GM18861 (cell line): ENCODE results near the gene GCN1.

Experiments used
- ATAC-seq: cut with Tn5 transposase; IDR thresholded peaks from one replicate; pipeline ENCODE4 v1.9.1; 2021; ENCODE audit not compliant: unreplicated experiment

GCN1 gene

DNA sequence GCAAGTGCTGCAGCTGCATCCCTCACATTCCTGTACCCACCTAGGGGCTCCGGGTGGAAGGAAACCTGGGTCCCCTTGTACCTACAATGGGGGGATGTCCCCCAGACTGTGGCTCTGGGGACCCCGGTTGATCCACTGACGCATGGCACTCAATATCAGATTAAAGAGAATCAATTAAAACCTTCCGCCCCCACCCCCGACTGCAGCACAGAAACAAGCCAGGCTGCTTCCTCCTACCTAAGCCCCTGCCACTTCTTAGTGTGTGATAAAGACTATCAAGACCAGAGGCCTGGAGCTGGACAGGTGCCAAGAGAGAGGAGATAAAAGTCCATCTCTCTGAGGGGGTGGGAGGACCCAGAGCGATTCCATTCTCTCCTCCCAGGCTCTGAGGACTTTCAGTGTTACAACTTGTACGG lies 34.6 kb upstream of the GCN1 start:
- no peak for ATAC-seq

DNA sequence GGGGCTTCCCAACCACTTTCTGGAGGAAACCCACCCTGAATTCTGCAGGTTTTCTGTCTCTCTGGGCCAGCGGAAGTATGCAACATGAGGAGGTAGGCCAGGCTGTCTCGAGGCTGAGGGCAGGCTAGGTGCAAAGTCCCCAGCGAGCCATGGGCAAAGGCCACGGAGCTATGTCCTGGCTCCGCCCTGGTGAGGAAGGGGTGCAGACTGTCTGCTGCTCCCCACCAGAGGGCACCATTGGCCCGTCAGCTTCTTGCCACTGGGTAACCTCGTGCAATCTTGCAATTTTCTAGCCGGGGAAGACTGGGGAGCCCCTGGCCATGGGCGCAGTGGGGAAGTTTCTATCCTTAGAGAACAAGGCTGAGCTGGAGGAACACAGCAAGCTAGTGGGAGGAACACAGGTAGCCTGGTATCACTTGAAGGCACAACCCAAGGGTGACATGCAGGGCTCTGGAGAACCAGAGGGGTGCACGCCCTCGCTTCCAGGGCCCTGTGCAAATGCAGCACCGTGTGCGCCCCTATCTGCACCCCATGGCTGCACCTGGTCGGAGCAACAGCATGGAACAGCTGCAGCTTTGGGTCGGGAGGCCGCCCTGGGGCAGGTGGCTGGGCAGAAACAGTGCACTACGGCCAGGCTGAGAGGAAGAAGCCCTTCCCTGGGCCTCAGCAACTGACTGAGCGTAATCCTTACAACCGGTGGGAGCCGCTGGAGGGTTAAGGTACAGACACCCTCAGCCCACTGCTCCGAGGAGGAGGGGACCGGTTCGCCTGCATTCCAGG lies 34.0 kb upstream of the GCN1 start:
- peak; percentile 59 for ATAC-seq

DNA sequence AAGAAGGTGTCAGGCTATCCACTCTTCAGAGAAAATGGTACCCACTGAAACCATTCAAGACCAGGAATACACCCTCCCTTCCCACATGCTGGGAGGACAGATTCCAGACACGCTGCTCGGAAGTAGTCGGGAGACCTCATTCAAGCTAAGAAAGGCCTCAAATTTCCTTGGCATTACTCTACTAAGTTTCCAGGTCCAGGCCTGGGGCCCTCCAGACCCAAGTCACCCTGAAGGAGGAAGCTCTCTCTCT lies 33.5 kb upstream of the GCN1 start:
- no peak for ATAC-seq

DNA sequence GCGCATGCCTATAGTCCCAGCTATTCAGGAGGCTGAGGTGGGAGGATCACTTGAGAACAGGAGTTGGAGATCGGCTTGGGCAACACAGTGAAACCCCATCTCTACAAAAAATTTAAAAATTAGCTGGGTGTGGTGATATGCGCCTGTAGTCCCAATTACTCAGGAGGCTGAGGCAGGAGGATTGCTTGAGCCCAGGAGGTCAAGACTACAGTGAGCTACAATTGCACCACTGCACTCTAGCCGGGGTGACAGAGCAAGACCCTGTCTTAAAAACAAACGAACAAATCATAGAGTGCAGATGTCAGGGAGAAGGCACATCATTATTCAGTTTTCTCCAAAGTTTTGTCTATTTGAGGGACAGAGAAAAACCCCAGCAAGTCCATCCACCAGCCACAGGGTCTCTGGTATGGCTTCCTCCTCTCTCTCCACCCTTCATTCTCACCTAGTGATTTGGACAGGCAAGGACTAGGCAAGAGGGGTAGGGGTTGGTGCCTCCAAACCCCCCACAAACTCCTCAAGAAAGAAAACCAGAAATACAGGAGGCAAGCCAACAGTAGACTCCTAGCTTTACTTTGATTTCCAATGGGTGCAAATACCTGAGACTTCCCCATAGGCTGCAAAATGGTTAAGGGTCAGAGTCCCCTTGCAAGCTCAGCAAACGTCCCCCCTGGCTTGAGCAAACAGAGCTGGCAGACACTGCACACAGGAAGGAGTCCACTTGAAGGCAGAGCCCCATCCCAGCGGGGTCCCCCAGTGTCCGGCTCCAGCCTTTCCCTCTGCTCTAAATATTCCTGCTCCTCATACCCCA lies 32.9 kb upstream of the GCN1 start:
- ATAC-seq: no peak

DNA sequence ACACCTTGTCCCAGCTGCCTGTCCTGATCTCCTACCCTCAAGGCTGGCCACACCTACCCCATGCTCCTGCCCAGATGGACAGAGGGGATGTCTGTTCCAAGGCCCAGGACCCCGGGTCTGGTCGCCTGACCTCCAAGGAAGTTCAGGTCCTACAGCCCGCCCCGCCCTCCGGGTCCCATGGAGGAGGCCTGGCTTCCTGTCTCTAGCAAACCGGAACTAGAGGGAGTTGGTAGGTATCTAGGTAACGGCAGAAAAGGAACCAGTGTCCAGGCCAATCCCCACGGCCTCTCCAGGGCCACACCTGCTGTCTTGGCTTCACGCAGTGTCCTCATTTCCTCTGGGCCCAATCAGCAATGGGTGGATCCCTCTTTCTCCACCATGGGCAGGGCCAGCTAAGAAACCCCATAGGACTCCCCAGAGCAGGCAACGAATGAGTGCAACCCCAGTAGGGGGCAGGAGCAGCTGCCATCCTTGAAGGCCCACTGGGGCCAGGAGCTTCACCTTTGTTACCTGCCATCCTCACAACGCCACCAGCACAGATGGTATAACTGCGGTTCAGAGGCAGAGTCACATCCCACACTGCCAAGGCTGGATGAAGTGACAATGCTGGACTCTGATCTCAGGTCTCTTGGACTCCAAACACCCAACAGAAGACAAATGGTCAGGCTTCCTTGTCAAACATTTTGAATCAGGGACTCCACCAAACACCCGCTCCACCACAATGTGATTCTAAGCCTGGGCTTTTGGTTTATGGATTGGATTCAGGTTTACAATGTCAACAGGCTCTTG lies 31.5 kb upstream of the GCN1 start:
- ATAC-seq: no peak

DNA sequence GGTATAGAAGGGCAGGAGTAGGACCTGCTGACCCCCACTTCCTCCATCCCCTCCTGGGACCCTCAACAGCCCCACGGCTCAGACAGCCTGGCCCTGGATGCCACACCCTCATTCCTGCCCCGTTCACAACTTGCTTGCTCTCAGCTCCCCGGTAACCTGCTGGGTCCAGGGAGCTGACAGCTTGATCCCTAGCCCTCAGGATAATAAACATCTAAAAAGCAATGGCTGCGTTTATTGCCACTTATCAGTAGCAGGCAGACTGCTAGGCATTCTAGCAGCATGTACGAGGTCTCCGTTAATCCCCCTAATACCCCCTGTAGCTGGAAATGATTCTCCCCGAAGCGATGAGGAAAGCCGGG lies 30.7 kb upstream of the GCN1 start:
- no peak for ATAC-seq

DNA sequence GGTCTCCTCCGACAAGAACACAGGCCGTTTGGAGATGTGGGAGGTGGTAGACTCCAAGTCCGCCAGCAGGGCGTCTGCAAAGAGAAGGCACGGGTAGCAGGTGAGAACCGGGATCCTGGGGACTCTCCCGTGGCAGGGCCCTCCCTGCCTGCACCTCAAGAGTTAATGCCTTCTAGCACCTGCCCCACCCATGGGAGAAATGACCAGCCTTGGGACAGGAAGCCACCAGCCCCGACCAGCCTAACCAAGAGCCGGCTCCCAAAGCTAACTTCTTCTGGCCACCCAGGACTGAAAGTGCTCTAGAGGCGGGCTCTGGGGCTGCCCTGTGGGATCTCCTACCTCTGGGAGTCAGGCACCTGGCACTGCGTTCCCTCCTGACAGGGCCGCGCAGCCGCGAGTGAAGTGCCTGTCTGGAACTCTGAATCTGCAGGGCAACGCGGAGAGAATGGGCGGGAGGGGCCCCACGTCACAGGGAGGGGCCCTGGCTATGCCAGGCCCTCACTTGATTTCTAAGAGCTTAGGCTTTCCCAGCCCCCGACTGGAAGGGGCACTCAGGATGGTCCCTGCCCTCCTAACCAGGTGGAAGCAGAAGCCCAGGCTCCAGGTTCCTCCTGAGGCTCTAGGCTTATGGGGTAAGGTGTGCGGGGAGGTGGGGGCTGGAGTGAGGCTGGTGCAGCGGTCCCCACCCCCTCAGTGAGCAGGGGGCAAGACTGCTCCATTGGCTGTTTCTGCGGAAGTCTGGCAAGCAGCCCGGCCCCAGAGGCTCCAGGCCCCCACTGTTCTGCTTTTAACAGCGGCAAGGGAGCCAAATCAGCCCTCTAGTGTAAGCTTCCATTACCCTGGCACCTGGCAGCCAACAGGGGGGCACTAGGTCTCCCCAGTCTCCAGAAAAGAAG lies 30.0 kb upstream of the GCN1 start:
- ATAC-seq: no peak

DNA sequence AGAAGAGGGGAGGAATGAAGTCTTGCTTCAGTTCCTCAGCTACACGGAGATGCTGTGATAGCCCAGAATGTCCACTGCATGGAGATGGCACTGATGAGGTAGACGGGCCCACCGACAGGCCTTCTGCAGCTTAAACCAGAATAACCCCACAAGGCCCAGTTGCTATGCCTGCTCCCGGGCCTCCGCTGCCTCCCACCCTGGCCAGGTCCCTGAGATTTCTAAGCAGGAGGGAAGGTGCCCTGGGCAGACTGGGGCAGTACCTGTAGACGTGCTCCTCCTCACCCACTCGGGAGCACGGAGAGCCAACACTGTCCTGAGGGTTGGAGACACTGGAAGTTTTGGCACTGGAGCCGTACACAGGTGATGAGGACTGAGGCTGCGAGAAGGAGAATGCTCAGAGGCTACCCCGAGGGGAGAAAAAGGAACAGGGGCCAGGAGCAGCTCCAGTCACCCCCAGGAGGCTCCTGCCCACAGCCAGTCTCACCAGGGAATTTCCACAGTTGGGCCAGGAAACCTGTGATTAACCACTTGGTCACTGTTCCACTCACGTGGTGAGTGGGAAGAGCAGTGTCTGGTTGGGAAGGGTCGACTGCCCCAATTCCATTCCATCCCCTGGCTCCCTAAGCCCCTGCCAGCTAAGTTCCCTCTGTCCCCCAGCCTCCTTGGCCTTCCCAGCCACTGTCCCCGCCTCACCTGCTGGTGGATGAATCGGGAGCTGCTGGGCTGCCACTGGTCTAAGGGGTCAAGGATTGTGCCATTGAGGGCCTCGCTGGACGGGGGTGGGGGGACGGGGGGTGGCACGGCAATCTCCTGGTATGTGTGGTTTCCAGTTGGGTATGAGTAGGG lies 29.2 kb upstream of the GCN1 start:
- no peak for ATAC-seq

DNA sequence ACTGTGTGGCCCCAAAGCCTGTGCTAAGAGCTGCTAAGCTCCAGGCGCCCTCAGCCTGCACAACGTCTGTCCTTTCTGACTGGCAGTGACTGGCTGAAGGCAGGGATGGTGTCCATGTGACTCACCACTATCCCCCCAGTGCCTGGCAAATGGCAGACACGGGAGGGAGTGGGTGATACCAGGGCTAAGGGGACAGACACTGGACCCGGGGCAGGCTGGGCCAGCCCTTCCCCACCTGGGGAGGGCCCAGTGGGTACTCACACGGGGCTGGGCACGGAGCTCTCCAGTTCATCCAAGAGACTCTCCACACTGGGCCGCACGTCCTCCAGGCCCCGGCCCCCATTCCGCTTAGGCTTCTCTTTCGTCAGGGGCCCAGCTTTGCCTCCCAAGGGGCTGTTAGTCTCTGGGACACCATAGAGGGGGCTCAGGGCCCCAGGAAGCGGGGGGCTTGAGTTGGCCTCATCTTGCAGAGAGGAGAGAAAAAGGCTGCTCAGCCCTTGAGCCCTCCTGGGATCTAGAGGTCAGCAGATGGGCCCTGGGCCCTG lies 27.8 kb upstream of the GCN1 start:
- no peak for ATAC-seq

DNA sequence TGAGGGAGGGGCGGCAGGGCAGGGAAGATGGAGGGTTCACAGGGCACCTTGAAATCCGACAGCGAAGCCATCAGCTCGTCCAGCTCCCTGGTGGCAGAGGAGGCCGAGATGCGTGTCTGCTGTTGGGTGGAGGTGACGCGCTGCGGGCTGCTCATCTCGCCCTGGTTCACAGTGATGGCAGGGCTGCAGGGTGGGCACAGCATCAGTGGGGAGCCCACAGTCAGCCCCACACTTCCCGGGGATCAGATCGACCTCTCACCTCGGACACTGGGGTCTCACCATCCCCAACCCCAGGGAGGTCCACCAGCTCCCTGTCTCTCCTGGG lies 27.0 kb upstream of the GCN1 start:
- ATAC-seq: no peak

DNA sequence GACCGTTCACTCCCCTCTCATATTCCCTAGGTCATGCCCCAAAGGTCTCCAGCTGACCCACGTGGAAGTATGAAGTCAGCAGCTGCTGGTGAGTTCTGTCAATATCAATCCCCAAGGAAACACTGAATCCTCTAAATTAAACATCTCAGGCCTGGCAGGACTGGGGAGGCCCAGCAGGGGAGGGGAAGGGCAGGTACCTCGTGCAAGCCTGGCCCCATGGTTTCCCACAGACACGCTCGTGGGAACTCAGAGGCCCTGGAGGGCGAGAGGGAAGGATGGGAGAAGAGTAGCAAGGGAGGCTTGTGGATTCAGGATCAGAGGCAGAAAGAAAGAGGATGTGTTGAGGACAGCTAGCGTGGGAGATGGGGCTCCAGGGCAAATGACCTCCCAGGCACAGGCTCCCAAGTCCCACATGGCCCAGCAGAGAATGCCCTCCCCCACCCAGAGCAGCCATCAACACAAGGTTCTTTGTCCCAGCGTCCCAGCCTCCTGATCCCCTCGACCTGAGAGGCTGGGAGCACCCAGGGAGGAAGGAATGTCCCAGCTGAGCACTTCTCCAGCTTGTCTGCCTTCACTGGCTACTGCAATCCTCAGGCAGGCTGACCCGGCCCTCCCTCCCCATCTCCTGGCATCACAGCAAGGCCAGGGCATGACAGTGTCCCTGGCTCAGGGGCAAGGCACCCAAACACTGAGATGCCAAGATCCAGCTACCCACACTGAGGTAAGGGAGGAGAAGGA lies 26.5 kb upstream of the GCN1 start:
- no peak for ATAC-seq

DNA sequence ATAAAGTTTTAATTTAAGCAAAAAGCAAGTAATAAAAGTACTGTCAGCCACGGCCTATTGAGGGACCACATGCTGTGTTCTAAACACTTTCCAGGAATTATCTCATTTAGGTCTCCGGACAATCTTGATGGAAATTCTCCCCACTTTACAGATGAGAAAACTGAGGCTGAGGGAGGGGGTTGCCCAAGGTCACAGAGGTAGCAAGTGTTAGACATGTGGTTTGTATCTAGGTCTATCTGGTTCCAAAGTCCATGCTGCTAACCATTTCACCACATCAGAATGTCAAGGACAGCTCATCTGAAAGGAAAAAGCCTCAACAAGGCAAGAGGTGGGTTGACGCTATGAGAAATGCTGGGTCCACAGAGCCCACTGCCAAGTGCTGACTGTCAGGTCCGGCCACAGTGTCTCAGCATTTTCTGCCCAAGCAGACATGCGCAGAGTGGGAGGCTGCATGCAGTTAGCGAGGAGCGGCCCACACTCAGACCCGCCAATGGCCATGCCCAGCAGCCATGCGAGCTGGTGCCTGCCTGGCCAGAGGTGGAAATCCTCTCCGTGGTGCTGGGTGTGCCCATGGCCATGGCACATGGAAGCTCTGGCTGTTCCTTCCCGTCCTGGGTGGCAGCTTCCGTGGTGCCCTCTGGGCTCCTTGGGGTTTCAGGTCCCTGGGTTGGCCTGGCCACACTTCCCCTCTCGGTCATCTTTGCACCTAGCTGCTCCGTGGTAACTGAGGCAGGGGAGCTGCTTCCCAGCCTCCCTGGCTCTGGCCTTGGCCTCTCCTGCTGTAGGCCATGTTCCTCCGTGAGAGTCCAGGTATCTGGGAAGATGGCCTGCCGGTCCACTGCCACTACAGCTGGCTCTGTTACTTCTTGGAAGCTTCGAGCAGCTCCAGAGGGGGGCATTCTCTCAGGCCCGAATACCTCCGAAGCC lies 24.4 kb upstream of the GCN1 start:
- no peak for ATAC-seq

DNA sequence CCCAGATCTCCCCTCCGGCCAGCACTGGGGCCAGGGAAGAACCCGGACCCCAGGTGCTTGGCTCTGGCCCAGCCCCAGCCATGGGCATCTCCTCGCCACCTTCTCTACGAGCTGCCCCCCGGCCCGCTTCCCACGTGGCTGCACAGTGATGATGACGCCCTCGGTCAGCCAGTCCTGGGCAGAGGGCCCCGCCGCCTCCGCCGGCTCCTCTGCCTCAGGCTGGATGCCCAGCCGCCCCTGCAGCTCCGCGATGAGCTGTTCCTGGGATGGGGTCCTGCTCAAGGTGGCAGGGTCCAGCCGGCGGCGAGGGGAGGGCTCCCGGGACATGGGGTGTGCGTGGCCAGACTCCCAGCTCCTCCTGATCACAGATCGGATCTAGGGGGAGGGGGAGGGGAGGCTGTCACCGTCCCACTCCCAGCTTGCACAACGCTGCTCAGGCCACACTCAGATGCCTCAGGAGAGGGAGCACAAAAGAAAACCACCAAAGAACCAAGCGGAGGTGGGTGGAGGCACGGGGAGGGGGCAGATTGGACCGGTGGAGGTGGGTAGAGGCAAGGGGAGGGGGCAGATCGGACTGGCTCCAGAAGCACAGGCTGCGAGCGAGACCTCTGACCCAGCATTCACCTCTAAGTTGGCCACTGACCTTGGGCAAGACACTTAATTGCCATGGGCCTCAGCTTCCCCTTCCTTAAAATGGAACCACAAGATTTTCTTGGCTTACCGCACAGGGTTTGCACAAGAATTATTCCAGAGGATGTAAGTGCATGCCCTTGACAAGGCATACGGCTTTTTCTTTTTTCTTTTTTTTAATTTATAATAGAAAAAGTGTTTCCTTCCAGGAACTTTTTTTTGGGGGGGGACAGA lies 22.5 kb upstream of the GCN1 start:
- ATAC-seq: no peak

DNA sequence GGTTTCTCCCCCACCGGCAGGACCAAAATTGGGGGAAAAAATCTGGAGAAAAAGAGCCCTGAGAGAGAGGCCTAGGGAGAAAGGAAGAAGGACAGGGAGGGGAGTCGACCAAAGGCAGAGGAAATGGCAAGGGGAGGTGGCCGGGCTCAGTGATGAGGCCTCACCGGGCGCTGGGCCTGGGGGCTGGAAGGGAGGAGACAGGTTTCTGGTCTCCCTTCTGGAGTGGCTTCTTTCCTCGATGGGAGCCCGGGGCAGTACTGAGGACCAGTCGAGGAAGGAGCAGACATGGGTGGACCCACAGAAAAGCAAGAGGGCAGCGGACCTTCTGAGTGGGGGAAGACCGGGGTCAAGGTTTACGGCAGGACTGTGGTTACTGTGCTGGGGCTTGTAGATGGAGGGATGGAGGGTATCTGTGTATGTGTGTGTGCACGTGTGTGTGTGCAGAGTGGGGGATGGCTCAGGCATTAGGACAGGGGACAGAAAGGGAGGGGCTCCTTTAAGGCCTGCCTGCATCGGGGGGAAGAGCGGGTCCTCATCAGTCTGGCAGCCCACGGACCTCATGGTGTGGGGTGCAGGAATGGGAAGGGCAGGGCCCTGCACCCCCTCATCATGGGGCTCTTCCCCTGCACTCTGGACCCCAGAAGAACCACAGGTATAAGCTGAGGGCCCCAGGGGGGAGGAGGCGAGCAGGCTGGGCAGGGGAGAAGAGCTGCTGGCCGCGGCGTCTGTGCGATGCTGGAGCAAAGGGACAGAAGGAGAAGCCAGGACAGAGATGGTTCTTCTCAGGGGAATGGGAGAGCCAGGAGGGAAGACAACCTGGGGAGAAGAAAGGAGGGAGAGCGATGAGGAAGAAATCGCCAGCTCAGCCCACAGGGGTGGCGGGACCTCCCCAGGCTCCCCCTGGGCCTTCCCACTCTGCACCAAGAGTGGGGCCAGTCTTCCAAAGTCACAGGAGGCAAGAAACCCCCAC lies 21.5 kb upstream of the GCN1 start:
- ATAC-seq: no peak

DNA sequence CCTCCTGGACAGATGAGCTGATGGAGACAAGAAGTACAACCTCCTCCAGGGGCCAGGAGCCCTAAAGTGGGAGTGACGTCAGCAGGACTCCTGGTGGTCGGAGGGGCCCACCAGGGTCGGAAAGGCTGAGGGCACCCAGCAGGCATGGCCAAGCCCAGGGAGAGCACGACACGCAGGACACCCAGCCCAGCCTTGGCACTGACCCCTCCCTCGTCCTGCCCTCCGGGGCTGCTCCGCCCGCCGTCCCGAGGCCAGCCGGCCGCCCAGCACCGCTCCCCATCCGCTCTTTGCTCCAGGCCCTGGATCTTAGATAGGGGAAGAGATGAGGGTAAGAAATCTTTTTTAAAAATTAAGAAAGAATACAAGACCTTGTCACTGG lies 20.8 kb upstream of the GCN1 start:
- no peak for ATAC-seq

DNA sequence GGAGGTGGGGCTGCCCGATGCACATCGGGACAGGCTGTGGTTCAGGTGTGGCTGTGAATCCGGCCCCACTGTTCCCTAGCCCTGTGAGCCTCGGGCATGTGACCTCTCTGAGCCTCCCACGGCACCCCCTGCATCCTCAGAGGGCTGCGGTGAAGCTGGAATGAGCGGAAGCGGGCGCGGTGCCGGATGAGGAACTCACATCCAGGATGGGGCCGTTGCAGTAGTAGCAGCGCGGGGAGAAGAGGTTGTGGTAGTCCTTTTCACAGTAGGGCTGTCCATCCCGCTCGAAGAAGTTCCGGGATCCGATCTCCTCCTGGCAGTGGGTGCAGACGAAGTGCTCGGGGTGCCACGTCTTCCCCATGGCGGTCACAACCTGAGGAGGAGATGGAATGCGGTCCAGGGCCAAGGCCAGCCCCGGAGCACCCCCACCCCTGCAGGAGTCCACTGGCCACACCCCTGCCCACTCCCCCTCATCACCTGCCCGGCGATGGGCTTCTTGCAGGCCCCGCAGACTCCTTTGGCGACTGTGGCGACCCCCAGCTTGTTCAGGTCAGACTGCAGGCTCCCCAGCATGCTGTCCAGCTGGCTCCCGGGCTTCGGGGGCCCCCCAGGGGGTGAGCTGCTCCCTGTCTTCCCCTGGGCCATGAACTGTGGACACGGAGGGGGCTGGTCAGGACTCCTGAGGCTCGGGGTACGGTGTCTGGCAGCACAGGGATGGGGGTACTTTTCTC lies 20.3 kb upstream of the GCN1 start:
- no peak for ATAC-seq
